ENCODE measurements around the gene ZBED6. TPM values are rescaled to one million over a fixed set of nuclear protein-coding genes. Genes with fewer than 3 reads are reported as not detected.
"Not testable (repeated sequence)": the region's sequence is repeated elsewhere in the genome, so short reads cannot be mapped to it uniquely, and the experiment has no call there.

The ZBED6 gene
- total RNA-seq, 1 experiment from 2014 or later: 68.2 TPM

DNA sequence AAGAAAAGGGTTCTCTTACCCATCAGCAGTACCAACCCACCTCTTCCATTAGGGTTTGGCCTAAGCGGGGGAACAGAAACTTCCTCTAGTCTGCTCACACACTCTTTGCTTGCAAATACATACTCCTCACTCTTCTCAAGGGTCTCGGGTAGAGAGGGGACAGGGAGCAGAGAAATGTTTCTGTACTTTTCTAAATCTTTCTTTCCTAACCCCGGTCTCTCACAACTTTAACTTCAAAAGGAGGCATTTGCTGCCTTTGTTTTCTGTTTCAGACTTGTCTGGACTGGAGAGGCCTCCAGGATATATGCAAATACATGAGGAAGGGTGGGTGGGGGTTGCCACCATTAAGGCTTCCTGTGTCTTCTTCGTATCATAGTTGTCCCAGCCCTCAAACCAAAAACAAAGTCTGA lies 41.0 kb upstream of the ZBED6 start:
- Mint-ChIP-seq H3K9me3 (ENCODE audit: unreplicated experiment) (no peaks in the 10 kb centered on the region), H3K4me1 (ENCODE audit: insufficient read depth, unreplicated experiment) (peaks cover 26% of the 10 kb centered on the region), H3K27ac (ENCODE audit: low read depth, unreplicated experiment) (peak overlapping the region; percentile 4), H3K4me3 (ENCODE audit: unreplicated experiment) (no peak overlapping the region), H3K27me3 (ENCODE audit: insufficient read depth, unreplicated experiment) (no peaks in the 10 kb centered on the region), H3K36me3 (ENCODE audit: insufficient read depth, unreplicated experiment) (peaks cover 6% of the 10 kb centered on the region)
- intact Hi-C loops (cut with micrococcal nuclease): loop anchor here (5.0 kb wide), 1 partner anchor 43 kb away; the partner anchor contains the start of genes ZBED6 and ZC3H11A
- no peak for DNase-seq (ENCODE audit: unreplicated experiment)
- ChIA-PET POLR2A (interaction anchor here (0.7 to 1.8 kb wide), 4 partner anchors 15 to 76 kb away, joined by 3 to 7 read pairs (median 3); no protein-coding TSS in a partner anchor), CTCF (interaction anchor here (0.6 to 1.5 kb wide), 2 partner anchors 35 to 487 kb away, joined by 3 to 6 read pairs; no protein-coding TSS in a partner anchor)
- BruUV-seq (replicated peaks): no TSS peak
- TF ChIP-seq, protein P1, sequence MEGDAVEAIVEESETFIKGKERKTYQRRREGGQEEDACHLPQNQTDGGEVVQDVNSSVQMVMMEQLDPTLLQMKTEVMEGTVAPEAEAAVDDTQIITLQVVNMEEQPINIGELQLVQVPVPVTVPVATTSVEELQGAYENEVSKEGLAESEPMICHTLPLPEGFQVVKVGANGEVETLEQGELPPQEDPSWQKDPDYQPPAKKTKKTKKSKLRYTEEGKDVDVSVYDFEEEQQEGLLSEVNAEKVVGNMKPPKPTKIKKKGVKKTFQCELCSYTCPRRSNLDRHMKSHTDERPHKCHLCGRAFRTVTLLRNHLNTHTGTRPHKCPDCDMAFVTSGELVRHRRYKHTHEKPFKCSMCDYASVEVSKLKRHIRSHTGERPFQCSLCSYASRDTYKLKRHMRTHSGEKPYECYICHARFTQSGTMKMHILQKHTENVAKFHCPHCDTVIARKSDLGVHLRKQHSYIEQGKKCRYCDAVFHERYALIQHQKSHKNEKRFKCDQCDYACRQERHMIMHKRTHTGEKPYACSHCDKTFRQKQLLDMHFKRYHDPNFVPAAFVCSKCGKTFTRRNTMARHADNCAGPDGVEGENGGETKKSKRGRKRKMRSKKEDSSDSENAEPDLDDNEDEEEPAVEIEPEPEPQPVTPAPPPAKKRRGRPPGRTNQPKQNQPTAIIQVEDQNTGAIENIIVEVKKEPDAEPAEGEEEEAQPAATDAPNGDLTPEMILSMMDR (IDR thresholded peaks at IDR 0.05; ENCODE audit: unreplicated experiment): no peak

DNA sequence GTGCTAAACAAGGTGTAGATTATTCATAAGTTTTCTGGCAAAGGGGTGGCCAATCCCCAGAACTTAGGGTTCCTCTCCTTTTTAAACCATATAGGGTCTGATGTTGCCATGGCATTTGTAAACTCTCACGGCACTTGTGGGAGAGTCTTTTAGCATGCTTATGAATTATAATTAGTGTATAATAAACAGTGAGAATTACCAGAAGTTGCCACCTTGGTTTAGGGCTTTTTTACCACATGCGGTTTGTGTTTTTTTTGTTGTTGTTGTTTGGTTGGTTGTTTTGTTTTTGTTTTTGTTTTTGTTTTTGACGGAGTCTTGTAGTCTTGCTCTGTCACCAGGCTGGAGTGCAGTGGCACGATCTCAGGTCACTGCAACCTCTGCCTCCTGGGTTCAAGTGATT lies 39.4 kb upstream of the ZBED6 start:
- no peak overlapping the region for H3K27ac Mint-ChIP-seq (ENCODE audit: low read depth, unreplicated experiment)

DNA sequence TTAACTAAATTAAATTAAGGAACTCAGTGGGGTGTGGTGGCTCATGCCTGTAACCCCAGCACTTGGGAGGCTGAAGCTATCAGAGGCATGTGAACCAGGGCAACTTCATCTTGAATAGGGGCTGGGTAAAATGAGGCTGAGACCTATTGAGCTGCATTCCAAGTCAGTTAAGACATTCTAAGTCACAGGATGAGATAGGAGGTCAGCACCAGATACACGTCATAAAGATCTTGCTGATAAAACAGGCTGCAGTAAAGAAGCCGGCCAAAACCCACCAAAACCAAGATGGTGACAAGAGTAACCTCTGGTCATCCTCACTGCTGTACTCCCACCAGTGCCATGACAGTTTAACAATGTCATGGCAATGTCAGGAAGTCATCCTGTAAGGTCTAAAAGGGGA lies 36.7 kb upstream of the ZBED6 start:
- BruUV-seq (replicated peaks); DNase-seq (ENCODE audit: unreplicated experiment); H3K27ac Mint-ChIP-seq (ENCODE audit: low read depth, unreplicated experiment); H3K9me3 Mint-ChIP-seq (ENCODE audit: unreplicated experiment); CTCF ChIA-PET; H3K36me3 Mint-ChIP-seq (ENCODE audit: insufficient read depth, unreplicated experiment); intact Hi-C loops (cut with micrococcal nuclease); H3K4me3 Mint-ChIP-seq (ENCODE audit: unreplicated experiment); H3K27me3 Mint-ChIP-seq (ENCODE audit: insufficient read depth, unreplicated experiment): not testable (repeated sequence)
- POLR2A ChIA-PET: interaction anchor here (1.2 to 2.2 kb wide), 3 partner anchors 10 to 30 kb away, joined by 3 to 4 read pairs (median 4); no protein-coding TSS in a partner anchor
- H3K4me1 Mint-ChIP-seq (ENCODE audit: insufficient read depth, unreplicated experiment): peaks cover 14% of the 10 kb centered on the region

More for the DNA sequence above, 39.4 kb upstream of the ZBED6 start:
- CTCF ChIA-PET: interaction anchor here (1.0 to 1.5 kb wide), 3 partner anchors 13 to 489 kb away, joined by 4 to 7 read pairs (median 6); no protein-coding TSS in a partner anchor
- DNase-seq (ENCODE audit: unreplicated experiment): no peak
- intact Hi-C loops (cut with micrococcal nuclease): no loop called here
- TF ChIP-seq, protein P1 (IDR thresholded peaks at IDR 0.05; ENCODE audit: unreplicated experiment): no peak
- no peak overlapping the region for H3K4me3 Mint-ChIP-seq (ENCODE audit: unreplicated experiment)
- no peaks in the 10 kb centered on the region for H3K9me3 Mint-ChIP-seq (ENCODE audit: unreplicated experiment)
- H3K27me3 Mint-ChIP-seq (ENCODE audit: insufficient read depth, unreplicated experiment): no peaks in the 10 kb centered on the region
- peaks cover 20% of the 10 kb centered on the region for H3K4me1 Mint-ChIP-seq (ENCODE audit: insufficient read depth, unreplicated experiment)
- no TSS peak for BruUV-seq (replicated peaks)
- peaks cover 7% of the 10 kb centered on the region for H3K36me3 Mint-ChIP-seq (ENCODE audit: insufficient read depth, unreplicated experiment)
- POLR2A ChIA-PET: interaction anchor here (0.7 to 1.8 kb wide), 4 partner anchors 8 to 38 kb away, joined by 3 to 7 read pairs (median 3); no protein-coding TSS in a partner anchor

DNA sequence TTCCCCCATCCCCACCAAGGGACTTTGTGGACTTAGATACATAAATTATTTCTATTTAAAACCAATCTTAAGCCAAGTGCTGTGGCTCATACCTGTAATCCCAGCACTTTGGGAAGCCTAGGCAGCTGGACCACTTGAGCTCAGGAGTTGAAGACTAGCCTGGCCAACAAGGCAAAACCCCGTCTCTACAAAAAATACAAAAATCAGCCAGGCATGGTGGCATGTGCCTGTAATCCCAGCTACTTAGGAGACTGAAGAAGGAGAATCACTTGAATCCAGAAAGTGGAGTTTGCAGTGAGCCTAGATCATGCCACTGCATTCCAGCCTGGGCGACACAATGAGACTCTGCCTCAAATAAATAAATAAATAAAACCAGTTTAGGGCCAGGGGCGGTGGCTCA lies 34.9 kb upstream of the ZBED6 start:
- POLR2A ChIA-PET: interaction anchor here (1.1 to 2.3 kb wide), 3 partner anchors 9 to 41 kb away, joined by 4 to 12 read pairs (median 5); no protein-coding TSS in a partner anchor
- intact Hi-C loops (cut with micrococcal nuclease): no loop called here
- H3K27me3 Mint-ChIP-seq (ENCODE audit: insufficient read depth, unreplicated experiment): no peaks in the 10 kb centered on the region
- CTCF ChIA-PET: interaction anchor here (0.6 kb wide), 1 partner anchor 9 kb away, joined by 3 read pairs; no protein-coding TSS in a partner anchor
- no TSS peak for BruUV-seq (replicated peaks)
- peaks cover 7% of the 10 kb centered on the region for H3K36me3 Mint-ChIP-seq (ENCODE audit: insufficient read depth, unreplicated experiment)
- no peaks in the 10 kb centered on the region for H3K9me3 Mint-ChIP-seq (ENCODE audit: unreplicated experiment)
- TF ChIP-seq, protein P1 (IDR thresholded peaks at IDR 0.05; ENCODE audit: unreplicated experiment): no peak
- H3K4me3 Mint-ChIP-seq (ENCODE audit: unreplicated experiment): no peak overlapping the region
- no peak overlapping the region for H3K27ac Mint-ChIP-seq (ENCODE audit: low read depth, unreplicated experiment)
- DNase-seq (ENCODE audit: unreplicated experiment): no peak
- H3K4me1 Mint-ChIP-seq (ENCODE audit: insufficient read depth, unreplicated experiment): peaks cover 9% of the 10 kb centered on the region

DNA sequence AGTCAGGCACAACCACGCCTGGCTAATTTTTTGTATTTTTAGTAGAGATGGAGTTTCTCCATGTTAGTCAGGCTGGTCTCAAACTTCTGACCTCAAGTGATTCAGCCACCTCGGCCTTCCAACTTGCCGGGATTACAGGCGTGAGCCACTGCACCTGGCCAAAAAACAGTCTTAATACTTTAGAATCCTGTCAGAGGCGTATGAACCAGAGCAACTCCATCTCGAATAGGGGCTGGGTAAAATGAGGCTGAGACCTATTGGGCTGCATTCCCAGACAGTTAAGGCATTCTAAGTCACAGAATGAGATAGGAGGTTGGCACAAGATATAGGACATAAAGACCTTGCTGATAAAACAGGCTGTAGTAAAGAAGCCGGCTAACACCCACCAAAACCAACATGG lies 33.5 kb upstream of the ZBED6 start:
- intact Hi-C loops (cut with micrococcal nuclease): not testable (repeated sequence)

More for the DNA sequence above, 33.5 kb upstream of the ZBED6 start:
- H3K27ac Mint-ChIP-seq (ENCODE audit: low read depth, unreplicated experiment); H3K4me3 Mint-ChIP-seq (ENCODE audit: unreplicated experiment); H3K36me3 Mint-ChIP-seq (ENCODE audit: insufficient read depth, unreplicated experiment); H3K27me3 Mint-ChIP-seq (ENCODE audit: insufficient read depth, unreplicated experiment); DNase-seq (ENCODE audit: unreplicated experiment); H3K4me1 Mint-ChIP-seq (ENCODE audit: insufficient read depth, unreplicated experiment); BruUV-seq (replicated peaks); H3K9me3 Mint-ChIP-seq (ENCODE audit: unreplicated experiment): not testable (repeated sequence)
- CTCF ChIA-PET: interaction anchor here (0.6 kb wide), 1 partner anchor 14 kb away, joined by 3 read pairs; no protein-coding TSS in a partner anchor
- POLR2A ChIA-PET: interaction anchor here (0.6 to 2.3 kb wide), 2 partner anchors 8 to 11 kb away, joined by 3 to 12 read pairs; no protein-coding TSS in a partner anchor

Measured in MCF 10A (cell line).